Measurements from ENCODE around the gene IGFBP3.

DNA sequence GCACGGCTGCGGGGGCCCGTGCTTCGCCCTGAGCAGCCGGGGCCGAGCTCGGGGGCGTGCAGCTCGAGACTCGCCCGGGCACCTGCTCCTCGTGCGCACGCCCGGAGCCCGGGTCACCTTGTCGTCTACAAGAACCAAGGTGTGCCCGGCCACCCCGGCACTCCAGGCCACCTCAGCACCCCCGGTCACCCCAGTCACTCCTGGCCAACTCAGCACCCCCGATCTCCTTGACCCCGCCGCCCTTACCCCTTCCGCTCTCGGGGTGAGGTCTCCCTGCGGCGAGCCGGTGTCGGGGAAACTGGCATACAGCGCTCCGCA is 268 bp upstream of the IGFBP3 start:
- TF ChIP-seq, protein P1, sequence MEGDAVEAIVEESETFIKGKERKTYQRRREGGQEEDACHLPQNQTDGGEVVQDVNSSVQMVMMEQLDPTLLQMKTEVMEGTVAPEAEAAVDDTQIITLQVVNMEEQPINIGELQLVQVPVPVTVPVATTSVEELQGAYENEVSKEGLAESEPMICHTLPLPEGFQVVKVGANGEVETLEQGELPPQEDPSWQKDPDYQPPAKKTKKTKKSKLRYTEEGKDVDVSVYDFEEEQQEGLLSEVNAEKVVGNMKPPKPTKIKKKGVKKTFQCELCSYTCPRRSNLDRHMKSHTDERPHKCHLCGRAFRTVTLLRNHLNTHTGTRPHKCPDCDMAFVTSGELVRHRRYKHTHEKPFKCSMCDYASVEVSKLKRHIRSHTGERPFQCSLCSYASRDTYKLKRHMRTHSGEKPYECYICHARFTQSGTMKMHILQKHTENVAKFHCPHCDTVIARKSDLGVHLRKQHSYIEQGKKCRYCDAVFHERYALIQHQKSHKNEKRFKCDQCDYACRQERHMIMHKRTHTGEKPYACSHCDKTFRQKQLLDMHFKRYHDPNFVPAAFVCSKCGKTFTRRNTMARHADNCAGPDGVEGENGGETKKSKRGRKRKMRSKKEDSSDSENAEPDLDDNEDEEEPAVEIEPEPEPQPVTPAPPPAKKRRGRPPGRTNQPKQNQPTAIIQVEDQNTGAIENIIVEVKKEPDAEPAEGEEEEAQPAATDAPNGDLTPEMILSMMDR (IDR thresholded peaks at IDR 0.05 in 4 of 5, conservative IDR thresholded peaks at IDR 0.05 in 1 of 5), result no peak
- no peak for TF ChIP-seq POLR2A (IDR thresholded peaks at IDR 0.05)

All from gastrocnemius medialis (tissue), 4 donors.